Endometrial microvascular endothelial cells (primary cell): Measurements from ENCODE around the gene PDE10A. TPM values are rescaled to one million over a fixed set of nuclear protein-coding genes. Genes with fewer than 3 reads are reported as not detected.
"Not testable (repeated sequence)": the region's sequence is repeated elsewhere in the genome, so short reads cannot be mapped to it uniquely, and the experiment has no call there.

Experiments
- in situ Hi-C: cut with HindIII; loops from 2 replicates; pipeline ENCODE4 v1.10.0; 2017; ENCODE audit warnings: low sequenced_read_pairs, low pct_unique_long_range_greater_than_20kb; ENCODE audit errors: inconsistent ontology term
- total RNA-seq: library from RNA; depleted of rRNA; stranded (reverse); fragments of >200 nt; gene quantifications from one replicate; pipeline ENCODE4 v1.2.3, GENCODE V29; 2015; ENCODE audit errors: inconsistent ontology term

PDE10A gene
- total RNA-seq, 1 donor from 2014 or later, result 1.4 TPM

DNA sequence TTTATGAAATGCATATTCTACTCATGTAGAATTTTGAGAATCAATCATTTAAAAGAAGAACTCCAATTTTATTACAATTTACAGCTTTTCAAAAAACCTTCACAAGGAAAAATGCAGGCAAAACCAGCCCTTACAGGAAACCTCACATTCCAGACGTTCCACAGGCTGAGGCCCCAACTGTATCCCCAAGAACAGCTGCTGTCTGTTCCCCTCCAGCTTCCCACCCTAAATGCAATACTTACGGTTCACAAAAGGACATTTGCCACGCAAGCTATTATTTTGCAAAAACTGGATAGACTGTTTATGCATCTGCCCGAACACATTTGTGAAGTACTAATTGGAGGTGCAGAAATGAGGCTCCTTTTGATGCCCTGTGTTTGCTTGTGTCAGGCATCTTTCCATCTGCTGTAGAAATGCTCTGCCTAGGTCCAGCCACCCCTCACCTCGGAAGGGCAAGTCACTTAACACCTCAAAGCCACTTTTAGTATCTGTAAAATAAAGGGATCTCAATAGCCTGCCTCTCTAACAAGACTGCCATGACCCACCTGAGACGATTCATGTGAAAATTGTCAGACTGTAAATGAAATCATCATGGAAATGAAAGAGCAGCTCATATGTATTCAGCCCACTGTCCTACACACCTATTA is 26.5 kb downstream of the PDE10A start:
- in situ Hi-C loops, result no loop called here

DNA sequence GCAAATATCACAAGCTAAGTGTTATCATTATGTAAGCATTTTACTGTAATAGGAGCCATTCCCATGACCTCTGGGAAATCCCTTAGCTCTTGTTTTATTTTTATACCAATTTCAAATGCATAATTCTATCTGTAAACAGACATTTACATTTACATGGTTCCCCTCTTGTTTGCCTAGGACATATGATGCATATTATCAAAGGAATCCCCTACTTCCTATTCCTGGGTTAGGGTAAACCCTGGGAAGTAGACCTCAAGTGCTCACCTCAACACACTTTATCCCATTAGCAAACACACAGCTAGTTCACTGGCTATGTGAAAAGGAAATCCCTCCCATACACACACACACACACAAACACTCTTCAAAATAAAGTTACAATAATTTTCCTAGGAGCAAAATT is 27.1 kb downstream of the PDE10A start:
- in situ Hi-C loops, result no loop called here

DNA sequence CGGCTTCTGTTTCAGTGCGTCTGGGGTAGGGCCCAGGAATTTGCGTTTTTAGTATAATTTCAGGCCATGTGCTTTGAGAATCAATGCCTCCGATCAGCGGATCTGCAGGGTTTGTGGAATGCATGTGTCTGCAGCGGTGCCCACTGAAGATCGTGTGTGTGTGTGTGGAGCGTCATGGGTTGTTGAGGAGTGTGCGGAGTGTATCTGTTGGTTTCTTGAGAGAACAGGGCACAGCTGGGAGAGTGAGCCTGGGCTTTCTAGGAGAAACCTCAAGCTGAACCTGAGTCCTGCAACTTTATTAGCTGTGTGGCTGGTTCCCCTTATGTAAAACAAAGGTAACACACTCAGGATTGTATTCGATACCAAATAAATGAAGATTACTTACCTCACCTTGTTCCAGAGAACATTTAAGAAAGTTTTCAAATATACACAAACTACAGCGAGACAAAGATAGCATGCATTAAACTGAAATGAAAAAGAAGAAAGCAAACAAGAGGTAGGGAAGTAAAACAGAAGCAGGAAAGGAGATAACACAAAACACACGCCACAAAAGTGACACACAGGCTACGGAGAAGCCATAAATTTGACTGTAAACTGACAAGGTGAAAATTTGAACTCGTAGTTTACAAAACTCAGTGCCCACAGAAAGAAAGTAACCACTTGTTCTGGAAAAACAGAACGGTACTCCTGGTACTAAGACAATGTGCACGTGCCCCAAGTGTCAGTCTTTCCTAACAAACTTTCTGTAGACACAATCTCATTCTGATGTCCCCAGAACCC is 28.8 kb downstream of the PDE10A start:
- in situ Hi-C loops, result no loop called here

DNA sequence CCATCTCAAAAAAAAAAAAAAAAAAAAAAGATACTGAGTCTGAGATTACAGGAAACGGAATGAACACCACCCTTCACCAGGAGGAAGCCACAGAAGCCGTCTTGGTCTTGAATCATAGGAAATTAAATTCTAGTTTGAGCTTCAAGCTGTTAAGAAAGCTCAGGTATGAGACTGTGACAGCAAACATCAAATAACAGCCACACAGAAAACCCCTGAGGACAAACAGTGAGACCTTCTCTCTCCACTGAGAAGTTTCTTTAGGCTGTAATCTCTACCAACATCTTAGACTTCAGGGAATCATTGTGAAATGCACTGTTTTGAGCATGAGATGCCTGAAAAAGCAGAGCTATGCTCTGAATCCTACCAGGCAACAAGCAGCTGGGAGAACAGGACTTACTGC is 30.8 kb downstream of the PDE10A start:
- in situ Hi-C loops, result no loop called here

DNA sequence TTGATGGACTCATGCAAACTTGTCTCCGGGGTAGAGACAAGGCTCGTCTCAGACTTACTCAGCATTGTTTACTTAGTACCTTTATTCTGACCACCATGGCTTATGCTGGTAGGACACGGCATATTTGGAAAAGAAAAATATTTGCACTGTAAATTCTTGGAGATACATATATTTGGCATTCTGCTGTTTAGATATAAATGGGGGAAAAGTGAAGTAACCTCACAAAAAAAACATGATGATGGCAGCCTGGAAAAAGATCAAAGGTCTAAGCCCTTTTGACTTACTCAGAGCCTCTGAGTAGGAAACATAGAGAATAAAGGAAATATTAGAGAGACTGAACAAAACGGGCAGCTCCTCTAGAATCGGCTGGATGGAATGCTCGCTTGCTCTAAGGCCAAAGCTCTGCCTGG is 32.5 kb downstream of the PDE10A start:
- in situ Hi-C loops, result no loop called here

DNA sequence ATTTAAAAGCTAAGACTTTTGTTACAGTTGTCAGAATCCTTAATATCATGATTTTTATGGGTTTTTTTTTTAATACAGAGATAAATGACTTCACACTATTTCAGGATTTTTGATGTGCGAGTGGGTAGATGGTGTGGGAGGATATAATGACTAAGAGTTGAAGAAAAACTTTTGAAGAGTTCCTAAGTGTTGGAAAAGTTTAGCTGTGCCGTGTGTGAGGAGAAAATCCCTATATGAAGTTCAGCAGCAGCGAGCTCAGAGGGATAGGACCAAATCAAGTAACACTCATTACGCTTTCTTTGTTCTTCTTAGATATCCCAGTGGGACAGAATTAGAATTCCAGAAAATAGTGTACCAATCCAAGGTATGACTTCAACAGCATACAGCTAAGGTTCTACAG is 34.1 kb downstream of the PDE10A start:
- in situ Hi-C loops, result no loop called here

DNA sequence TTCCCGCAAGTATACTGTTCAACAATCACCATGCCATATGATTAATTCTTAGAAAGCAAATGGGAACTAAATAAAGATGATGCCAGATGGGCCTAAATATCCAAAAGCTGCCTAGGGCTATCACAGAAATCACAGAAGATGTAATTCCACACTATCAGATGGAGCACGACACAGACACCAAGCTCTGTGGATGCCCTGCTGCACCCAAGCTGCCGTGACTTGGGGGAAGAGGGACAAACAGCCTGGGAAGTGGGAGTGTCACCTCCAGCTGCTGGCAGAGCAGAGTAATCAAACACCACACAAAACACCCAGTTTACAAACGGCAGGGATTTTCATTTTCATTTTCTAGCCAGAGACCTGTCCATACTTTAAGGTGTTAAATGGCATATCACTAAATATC is 35.7 kb downstream of the PDE10A start:
- in situ Hi-C loops, result no loop called here

DNA sequence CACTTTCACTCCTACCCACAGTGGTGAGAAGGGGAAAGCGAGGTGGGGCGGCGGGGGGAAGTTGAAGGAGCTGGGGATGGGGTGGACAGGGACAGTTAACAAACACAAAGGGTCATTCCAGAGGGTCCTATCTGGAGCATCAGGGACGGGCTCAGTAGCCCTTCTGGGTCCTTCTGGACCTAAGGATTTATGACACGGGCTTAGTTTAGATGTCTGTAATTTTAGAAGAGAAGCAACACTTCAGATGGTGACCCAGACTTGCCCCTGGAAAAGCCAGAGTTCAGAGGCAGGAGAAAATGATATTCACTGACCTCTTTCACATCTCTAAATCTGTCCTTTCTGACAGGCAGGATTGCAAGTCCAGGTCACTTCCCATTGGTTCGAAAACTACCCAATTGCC is 36.3 kb downstream of the PDE10A start:
- in situ Hi-C loops, result no loop called here

DNA sequence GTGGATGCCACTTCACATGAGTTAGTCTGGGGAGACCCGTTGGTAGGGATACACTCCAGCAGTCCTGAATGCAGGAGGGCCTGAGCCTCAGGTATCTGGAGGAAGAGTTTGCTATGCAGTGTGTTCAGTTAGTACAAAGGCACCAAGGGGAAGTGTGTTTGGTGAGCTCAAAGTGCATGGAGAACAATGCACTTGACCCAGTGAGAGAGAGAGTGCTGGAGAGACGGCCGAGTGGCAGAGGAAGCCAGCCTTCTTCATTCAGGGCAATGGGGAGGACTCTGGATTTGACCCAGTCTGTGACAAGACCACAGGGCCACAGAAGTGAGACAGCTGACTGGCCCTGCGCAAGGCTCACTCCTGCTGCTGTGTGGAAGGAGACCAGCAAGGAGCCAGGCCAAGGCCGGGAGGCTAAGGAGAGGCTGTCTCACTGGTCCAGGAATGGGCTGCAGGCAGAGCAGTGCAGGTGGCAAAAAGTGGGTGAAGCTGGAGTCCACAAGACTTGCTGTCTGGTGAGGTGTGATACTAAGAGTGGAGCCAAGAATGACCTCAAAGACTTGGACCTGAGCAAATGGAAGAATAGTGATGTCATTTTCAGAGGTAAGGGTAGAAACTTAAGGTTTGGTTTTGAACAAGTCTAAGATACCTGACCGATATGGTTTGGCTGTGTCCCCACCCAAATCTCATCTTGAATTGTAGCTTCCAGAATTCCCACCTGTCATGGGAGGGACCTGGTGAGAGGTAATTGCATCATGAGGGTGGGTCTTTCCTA is 38.0 kb downstream of the PDE10A start:
- in situ Hi-C loops, result no loop called here

DNA sequence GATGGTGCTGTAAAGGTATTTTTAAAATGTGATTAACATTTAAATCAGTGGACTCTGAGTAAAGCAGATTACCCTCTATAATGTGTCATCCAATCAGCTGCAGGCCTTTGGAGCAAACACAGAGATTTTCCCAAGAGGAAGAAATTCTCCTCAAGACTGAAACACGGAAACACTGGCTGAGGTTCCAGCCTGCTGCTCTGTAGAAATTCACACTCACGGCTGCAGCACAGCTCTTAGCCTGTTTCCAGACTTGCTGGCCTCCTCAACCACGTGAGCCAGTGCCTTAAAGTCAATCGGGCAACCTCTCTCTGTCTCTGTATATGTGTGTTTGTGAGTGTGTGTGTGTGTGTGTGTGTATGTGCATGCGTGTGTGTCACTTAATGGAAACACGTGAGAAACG is 41.1 kb downstream of the PDE10A start:
- in situ Hi-C loops, result no loop called here

DNA sequence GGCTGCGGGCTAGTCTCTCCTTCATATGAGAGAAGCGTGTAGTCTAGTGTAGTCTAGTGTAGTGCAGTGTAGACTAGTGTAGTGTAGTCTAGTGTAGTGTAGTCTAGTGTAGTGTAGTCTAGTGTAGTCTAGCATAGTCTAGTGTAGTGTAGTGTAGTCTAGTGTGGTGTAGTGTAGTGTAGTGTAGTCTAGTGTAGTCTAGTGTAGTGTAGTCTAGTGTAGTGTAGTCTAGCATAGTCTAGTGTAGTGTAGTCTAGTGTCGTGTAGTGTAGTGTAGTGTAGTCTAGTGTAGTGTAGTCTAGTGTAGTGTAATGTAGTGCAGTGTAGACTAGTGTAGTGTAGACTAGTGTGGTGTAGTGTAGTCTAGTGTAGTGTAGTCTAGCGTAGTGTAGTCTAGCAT is 44.1 kb downstream of the PDE10A start:
- in situ Hi-C loops, result not testable (repeated sequence)

DNA sequence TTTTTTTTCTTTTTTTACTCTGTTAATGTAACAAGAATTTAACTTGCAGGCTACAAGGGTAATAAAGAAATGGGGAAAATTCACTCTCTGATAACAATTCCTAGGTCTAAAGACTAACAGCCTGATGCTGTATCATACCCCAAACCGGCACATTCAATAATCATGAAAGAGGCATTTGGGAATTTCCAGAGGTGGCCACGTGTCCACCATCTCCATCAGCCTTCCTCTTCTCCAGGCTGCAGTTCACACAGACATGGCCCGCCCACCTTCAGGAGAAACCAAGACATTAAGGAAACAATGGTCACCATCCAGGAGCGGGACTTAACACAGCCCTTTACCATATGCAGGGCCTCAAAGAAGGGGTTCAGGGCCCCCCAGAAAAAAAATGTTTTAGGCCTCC is 44.8 kb downstream of the PDE10A start:
- in situ Hi-C loops, result no loop called here

DNA sequence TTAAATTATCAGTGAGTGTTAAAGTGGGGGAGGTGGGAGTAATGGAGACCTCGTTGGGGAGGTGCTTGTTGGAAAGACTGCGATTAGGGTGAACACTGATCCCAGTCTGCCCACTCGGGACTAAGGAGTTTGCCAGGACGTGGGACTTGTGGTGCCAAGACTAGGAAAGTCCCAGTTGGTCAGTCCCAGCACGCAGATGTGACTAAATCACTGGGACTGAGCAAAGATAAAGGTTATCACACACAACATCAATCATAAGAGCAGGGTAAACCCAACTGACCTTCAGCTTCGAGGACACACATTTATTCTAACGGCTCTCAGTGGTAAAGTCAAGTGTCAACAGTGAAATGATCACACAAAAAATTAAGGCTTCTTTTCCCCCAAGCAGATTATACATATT is 45.5 kb downstream of the PDE10A start:
- in situ Hi-C loops, result no loop called here

DNA sequence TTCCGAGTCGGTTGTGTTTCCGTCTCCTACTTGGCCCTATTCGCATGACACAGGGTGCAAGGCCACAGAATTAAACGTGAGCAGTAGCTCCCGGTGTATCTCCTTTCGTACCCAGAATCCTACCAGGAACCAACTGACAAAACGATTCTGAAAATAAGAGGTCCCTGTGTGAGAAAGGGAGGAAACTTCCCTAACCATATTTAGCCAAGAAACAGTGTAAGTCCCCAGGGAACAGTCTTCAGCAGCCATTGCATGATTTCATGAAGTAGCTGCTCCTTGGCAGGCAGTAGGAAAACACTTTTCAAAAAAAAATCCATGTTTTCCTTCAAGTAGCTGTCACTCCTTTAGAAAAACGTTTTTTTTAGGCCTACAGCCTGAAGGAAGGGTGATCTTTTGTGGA is 46.9 kb downstream of the PDE10A start:
- in situ Hi-C loops, result no loop called here

DNA sequence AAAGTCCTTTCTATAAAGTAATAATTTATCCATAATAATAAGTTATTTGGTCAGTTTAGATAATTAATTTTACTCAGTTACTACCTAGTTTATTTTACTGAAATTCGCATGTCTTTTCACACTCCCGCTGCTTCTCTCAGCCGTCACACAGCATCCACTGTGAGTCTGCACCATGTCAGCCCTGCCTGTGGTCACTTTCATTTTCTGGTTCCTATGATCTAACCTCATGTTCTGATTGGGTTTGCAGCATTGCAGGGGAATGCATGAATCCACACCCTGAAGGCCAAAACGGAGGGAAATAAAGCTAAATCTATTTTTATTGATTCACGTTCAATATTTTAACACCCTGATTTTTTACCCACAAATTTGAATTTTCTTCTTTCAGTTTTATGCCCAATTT is 47.4 kb downstream of the PDE10A start:
- in situ Hi-C loops, result no loop called here

DNA sequence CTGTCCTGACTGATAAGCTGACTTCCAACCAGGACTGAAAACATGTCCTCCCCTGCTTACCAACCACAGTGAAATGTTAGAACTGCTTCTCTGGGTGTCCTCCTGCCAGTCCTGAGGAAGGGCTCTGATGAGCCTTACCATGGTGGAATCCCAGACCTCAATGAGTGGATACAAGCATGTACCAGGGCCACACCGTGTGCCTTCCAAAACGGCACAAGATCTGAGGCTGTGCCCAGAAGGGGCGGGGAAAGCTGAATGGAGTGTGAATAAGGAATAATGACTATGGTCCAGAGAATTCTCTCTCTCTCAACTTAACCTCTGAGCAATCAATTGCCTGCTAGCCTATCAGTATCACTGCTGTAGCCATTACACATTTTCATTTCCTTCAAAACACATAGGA is 51.7 kb downstream of the PDE10A start:
- in situ Hi-C loops, result no loop called here

DNA sequence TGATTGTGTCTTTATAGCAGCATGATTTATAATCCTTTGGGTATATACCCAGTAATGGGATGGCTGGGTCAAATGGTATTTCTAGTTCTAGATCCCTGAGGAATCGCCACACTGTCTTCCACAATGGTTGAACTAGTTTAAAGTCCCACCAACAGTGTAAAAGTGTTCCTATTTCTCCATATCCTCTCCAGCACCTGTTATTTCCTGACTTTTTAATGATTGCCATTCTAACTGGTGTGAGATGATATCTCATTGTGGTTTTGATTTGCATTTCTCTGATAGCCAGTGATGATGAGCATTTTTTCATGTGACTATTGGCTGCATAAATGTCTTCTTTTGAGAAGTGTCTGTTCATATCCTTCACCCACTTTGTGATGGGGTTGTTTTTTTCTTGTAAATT is 54.5 kb downstream of the PDE10A start:
- in situ Hi-C loops, result not testable (repeated sequence)

DNA sequence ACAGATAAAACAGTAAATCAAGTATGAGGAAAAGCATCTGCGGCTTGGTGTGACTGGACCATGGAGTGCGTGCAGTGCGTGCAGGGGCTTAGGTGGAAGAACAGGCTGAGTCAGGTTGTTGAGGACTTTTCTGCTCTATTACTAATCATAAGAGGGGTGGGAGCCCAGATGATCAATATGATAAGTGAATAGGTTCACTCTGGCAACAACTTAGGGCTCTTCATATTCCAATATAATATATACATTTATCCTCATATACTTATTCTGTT is 56.4 kb downstream of the PDE10A start:
- in situ Hi-C loops, result no loop called here

DNA sequence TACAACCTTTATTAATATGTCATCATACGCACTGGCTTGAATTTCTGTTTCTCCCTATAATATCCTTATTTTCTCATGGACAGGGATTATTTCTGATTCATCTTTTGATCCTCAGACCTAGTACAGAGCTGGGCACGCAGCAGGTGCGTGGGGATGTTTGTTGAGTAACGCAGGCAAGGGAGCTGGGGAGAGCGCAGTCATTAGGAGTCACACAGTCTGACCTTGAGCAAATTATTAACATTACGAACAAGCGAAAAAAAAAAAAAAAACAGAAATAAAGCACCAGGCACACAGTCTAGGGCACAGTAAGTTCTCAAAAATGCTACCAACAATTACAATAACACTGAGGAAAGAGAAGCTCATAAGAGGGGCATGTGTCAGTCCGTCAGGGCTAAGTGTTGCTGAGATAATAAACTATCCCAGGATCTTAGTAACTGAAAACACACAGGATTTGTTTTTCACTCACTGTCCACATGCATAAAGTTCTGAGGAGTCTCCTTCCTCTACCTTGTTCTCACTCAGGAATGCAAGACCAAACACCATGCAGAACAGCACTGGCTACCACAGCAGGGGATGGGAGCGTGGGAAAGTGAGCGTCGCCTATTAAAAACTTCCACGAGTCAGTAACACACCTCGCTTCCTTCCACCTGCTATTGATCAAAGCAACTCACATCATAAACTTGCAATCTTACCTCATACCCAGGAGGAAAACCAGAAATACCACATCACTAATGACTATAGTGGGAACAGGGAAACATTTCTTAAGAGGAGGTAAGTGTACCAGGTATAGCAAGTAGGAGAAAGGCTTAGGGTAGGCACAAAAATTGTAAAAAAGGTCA is 56.9 kb downstream of the PDE10A start:
- in situ Hi-C loops, result no loop called here
